Activated CD8-positive, alpha-beta memory T cell treated with anti-CD3 and anti-CD28 coated beads, Interleukin-2, amount 50 U/mL, for 1 hour (primary cell): ENCODE measurements around the gene IGF2BP3.

ENCODE experiments used
- DNase-seq: peaks from one replicate; pipeline ENCODE4 v3.0.0-alpha.2; 2020; ENCODE audit errors: extremely low read depth

The IGF2BP3 gene

DNA sequence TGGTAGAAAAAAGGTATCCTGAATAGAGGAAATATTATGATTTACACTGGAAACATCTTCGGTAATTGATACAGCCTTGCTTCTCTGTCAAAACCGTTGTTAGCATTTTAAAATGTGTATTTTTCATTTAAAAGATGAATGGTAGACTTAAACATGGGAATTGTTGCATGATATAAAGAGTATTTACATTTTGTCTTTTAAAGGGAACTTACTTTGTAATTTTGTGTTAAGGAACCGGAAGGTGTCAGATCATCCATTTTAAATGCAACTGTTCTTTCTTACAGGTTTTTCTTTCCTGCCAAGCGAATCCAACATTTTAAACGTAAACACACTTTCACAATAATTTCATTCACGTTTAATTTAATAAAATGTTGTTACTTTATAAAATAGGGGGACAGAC, 1.8 kb upstream of the IGF2BP3 start:
- no peak for DNase-seq

DNA sequence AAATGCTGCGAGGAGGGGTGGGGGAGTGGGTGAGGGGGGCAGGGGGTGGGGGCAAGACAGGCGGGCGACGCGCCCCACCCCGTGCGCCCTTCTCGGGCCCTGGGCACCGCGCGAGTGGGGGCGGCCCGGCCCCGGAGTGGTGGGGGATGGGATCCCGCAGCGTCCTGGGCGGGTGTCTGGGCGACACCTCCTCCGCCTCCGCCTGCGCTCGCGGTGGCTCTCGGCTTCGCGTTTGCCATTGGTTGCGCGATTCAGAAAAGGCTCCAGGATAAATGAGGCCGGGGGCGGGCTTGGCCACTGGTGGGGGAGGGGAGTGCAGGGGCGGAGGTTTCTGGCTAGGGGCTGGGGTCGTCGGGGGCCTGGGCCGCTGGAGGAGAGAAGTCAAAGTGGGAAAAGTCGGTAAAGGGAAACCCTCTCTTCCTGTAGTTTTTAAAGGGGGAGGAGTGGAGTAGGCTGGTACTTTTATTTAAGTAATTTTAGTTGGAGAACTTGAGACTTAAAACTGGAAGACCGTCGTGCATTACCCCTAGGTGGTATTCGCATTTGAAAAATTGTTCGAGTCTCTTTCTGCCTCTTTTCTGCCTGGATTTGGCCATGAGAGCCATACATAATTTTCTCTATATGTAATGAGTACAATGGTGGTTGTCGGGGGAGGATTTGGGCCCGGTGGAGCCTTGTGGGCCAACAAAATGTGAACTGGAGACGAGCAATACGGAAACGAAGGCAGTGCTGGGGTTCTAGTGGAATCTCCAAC, 992 bp upstream of the IGF2BP3 start:
- no peak for DNase-seq

DNA sequence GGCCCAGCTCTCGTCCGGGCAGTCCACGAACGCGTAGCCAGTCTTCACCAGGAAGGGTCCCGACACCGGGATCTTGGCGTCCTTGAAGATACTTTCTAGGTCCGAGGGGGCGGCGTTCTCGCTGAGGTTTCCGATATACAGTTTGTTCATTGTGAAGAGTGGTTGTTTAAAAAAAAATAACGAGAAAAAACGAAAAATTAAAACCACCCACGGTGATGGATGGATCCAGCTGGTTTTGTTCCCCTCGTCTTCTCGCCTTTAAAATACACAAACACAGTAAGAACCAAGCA, 385 bp downstream of the IGF2BP3 start:
- no peak for DNase-seq

DNA sequence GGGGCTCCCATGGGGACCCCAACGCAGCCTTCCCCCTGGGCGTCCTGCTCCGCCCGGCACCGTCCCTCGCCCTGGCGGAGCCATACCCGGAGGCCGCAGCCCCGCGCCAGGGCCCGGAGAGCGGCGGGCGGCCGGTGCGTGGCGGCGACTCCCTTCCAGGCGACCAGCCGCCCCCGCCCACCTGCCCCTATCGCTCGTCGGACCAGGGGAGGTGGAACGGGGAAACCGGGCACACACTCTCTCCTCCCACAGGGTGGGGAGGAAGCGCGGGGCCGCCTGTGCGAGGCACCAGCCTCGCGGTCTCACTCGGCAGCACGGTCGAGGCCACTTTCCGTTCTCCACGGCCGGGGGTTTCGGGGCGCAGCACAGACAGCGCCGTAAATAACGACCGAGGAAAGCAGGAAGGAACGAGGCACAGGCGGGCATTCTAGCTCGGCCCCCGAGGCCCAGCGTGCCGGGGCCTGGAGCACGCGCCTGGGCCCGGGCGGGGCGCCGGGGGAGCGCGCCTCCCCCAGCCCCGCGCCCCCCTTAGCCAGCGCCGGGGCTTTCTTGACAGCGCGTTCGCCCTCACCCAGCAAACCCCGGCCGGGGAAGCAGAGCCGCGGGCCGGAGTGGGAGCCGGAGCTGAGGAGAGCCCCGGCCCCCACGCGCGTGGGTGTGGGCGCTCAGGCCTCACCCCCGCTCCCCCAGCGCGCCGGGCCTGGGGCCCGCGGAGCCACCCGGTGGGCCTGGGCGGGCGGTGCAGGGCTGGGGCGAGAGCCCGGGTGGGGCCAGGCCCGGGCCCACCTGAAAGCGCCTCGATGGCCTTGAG, 936 bp downstream of the IGF2BP3 start:
- no peak for DNase-seq

DNA sequence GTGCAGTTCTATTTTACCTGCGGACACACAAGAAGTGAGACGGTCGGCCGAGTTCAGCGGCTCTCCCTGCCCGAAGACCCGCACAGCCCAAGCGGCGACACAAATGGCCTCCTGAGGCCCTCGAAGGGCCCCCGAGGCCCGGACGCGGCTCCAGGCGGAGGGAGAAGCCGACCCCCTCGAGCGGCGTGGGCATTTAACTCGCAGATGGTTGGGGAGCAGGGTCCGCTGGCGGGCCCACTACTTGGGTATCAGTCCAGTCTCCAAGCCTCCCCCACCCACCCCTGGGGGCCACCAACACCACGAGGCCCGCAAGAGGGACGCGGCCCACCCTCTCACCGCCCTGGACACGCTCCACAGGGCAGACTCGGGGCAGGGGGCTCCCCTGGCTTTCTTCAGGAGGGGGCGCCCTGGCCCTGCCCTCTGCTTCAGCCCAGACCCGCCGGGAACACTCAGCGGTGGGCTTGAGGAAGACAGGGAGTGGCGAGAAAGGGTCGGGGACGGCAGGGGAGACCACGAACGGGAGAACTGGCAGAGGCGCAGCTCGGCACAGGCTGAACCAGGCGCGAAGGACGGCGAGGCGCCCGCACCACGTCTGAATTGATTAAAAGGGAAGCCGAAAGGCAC, 1.7 kb downstream of the IGF2BP3 start:
- no peak for DNase-seq

DNA sequence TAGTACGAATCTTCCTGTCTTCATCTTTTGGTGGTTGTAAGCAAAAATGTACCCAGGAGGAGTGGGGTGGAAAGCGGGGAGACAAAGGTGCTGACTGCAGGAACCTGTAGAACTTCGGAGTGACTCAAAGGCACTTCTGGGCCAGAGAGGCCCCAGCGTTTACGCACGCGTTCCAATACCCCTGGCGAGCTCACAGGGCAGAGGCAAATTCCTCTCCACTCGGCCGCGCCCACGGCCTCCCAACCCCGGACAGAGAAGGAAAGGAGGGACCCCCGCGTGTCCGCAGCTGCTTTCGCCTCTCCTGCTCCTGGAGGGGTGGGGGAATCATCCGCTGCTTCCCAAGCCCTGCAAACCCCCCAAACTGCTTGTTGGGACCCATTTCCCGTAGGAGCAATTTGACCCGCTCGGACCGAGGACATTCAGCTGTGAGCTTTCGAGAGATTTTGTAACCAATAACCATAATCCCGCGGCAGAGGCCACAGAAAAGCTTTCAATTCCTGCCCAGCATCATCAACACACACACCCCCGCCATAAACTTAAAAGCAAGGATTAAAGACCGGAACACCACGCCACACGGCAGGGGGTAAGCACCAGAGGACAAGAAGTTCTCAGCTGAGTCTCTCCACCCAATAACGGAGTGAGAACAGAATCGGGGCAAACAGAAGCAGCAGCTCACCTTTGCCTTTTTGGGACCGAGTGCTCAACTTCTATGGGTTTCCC, 2.3 kb downstream of the IGF2BP3 start:
- DNase-seq = no peak

DNA sequence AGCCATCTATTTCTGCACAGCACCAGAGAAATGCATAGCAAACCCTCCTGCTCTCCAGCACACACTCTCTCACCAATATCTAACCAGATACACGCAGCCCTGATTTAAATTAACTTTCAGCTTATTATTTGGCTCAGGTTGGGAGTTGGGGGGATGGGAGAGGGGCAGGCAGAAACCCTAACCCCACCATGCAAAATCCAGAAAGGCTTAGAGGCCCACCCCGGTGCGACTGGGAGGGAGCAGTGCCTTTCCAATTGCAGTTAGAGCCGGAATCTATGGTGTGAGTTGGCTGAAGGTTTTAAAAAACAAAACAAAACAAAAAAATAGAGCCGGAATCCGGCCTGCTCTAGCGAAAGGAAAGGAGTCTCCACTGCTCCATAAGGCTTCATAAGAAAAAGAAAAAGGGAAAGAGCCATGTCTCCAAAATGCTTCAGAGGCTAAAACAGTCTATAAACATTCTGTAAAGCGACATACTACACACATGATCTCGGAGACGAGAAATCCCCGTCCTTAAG, 2.9 kb downstream of the IGF2BP3 start:
- DNase-seq = no peak

DNA sequence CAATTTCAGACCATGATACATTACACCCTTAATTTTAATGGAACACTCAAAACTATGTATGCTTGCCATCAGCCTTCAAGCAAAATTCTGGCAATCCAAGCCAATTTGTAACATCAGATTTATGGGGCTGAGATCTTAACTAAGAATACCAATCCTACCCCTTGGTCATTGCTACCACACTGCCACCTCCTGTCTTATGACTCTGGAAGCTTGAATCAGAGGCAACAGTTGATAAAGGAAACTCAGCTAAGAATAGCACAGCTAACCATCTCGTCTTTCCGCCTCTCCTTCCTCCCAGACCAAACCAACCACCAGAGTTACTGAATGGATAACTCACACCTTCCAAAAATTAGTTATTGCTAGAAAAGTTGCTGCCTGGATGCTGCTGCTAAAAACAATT, 7.4 kb downstream of the IGF2BP3 start:
- no peak for DNase-seq

DNA sequence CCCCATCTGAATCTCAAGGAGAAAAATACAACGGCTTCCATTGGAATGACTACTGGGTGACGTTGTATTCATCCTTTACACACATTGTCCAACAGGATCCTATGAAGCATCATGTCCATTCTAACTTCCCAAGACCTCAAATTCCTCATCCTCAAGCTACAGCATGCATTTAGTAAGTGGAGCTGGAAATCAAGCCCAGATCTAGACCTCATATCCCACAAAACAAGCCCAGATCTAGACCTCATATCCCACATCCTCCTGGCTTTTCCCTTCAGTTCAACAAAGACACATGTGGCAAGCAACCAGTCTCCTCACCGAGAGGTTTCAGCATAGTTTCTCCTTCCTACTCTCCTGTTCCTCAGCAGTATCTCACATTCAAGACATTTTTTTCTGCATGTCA, 12.2 kb downstream of the IGF2BP3 start:
- DNase-seq = no peak

DNA sequence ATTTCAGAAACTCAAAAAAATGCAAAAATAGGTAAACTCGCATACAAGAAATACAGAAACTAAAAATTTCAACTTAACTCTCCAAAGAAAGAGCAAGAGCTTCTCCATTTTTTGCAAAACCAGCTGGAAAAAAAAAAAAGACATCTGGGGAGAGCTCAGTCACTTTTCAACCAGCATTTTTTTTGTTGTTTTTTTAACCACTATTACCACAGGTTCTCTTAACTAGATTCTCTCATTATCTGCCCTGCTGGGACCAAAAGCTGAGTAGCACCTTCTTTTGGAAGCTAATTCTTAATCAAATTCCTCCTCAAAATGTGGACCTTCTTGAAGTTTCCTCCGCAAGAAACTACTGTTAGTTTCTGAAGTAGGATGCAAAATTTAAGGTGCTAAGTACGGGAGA, 14.2 kb downstream of the IGF2BP3 start:
- DNase-seq = no peak

DNA sequence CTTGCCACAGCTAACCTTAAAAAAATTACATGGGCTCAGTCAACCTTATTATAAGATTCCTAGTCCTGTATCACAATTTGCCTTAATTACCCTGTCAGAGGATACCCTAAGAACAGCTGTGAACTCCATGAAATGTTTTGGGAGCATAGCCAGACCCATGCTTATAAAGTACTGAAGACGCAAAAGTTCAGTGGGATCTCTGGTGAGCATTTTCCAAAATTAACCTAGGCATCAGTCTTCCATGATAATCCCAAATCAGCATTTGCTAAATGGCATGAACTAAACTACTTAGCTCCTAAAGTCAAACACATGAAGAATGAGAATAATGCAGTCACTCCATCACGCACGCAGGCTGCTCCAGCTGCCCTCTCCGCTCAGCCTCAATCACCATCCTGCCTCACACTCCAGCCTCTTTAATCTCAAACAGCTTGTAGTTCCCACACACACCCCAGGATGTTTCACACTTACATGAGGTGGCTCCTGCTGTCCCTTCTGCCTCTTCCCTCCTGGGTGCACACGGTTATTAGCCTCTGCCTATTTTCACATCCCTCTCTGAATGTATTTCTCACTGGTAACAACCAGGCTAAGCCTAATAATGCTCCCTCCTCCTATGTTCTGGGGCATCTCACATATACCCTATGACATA, 15.3 kb downstream of the IGF2BP3 start:
- no peak for DNase-seq

DNA sequence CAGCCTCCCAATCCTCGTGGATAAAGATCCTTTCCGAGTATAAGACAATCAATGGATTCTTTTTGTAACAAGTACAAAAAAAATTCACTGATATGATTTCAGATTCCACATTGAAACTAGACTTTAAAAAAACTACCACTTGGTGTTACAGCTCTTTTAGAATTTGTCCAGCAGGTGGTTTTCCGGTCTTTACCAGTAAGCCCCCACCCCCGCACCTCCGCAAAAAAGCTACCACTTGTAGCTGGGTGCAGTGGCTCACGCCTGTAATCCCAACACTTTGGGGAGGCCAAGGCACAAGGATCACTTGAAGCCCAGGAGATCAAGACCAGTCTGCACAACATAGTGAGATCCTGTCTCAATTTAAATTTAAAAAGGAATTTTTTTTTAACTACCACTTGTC, 19.8 kb downstream of the IGF2BP3 start:
- DNase-seq = no peak

DNA sequence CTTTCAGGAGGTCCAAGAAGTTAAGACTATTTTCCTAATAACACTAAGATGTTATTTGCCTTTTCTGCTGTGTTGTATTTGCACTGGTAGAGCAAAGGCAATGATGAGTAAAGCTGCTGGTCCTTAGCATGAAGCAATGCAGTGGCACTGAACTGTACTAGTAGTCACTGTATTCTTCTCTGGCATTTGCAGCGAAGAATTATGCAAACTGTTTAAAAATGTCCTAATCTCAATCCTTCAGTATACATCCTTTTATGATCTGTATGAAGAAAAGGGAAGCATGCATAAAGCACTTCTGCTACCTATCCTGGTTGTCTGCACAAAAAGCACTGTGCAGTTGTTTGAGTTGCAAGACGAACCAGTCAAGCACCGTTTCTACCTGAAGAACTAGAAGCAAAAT, 20.4 kb downstream of the IGF2BP3 start:
- no peak for DNase-seq

DNA sequence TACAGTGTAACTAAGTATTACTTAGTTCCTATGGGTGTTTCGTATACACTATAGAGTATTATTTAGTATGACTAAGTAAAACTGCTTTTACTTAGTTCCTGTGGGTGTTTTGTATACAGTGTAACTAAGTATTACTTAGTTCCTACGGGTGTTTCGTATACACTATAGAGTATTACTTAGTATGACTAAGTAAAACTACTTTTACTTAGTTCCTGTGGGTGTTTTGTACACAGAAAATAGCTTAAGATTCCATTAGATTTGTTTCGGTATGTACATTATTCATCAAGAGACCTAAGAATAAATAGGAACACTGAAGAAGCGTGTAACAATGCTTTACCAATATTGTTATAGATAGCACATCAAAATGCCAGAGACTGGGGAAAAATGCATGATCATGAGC, 25.0 kb downstream of the IGF2BP3 start:
- DNase-seq = no peak

DNA sequence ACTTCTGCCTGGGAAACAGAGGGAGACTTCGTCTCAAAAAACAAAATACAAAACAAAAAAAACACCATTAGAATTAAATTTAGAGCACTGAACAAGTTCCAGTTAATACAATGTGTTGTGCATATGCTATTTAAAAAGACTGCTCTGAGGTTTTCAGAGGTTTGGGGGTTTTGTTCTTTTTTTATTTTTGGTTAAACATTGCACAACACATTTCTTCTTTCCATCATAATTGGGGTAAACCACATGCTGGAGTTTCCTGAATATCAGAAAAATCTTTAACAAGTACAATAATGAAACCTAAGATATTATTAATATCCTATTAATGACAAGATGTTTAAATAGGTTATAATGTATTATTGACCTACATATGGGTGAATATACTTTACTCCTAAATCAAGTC, 26.3 kb downstream of the IGF2BP3 start:
- no peak for DNase-seq

DNA sequence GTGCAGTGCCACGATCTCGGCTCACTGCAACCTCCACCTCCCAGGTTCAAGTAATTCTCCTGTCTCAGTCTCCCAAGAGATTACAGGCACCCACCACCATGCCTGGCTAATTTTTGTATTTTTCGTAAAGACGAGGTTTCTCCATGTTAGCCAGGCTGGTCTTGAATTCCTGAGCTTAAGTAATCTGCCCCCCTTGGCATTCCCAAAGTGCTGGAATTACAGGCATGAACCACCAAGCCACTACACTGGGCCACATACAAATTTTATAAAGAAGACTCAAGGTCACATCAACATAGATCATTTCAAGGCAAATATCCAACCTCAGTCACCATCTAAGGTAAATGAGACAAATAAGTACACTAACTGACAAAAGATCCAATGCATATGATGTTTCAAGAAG, 32.1 kb downstream of the IGF2BP3 start:
- no peak for DNase-seq

DNA sequence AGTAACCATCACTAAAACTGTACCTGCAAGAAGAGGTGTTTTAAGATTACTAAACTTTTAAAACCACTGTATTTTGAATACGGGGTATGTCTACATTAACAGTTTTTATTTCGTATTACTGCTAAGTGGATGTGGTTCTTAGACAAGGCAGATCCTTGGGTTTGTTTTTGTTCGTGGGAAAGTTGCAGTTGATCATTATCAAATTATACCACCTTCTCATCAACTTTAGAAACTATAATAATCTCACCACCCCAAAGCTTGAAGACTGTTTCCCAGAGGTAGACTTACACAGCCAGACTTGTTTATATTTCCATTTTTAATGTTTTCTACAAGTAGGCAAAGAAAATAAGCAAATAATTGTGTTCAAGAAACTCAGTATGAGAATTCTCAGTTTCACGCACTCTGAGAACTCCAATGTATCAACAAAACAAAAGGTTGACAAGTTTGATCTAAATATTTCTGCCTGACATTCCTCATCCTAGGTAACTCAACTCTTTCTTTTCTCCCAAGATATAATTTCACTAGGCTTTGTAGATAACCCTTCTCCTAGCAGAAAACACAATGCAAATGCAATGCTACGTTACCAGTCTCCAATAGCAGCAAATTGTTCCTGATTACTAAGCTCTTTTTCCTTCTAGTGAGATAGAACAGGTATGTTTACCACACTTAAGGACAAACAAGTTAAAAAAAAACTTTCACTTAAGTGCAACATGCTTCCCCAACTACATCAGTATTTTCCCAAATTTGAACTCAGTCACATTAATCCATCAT, 36.0 kb downstream of the IGF2BP3 start:
- DNase-seq = no peak

DNA sequence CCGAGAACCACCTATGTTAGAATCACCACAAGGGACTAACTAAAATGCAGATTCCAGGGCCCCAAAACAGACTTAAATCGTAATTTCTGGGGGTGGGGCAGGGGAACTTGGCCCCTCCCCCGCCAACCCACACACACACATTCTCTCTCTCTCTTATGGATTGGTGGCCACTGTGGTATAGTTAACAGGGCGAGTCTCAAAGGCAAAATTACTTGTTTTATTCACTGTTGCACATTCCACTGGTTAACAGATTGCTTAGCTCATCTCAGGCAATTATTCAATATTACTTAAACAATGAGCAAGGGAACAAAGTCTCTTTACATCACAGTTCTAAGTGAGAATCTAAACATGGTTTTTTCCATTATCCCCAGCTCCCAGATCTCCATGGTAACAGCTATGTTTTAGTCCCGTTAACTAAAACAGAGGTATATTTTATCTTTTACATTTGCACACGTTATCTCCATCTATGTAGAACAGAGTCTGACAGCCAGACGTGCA, 38.5 kb downstream of the IGF2BP3 start:
- DNase-seq = no peak

DNA sequence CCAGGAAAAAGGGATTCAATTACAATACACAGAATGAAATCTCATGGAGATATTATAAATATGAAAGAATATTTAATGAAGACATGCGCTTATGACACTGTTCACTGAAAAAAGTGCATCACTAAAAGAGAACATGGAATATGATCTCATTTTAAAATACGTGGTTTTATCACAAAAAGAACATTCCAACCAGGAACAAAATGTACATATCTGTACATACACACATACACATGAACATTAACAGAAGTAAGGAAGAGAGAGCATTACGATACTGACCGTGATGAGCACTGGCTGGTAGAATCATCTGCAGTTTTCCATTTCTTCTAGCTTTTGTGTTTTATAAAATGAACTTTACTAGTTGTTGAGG, 39.4 kb downstream of the IGF2BP3 start:
- no peak for DNase-seq

DNA sequence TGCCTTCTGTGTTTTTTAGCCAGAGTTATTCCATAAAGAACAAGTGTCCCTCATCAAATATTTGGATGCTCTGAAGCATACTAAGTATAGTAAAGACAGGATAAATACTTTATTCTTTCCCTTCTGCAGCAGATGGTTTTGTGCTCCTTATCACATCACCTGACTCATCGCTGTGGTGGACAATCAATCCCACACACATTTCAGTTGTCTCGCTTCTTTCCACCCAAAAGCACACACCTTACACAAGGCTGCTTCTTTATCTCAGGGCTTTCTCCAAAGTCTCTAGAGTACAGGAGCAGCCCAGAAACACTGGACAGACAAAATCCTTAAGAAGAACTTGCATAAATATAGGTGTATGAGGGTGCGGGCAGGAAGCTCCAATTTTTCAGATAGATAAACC, 43.4 kb downstream of the IGF2BP3 start:
- no peak for DNase-seq

DNA sequence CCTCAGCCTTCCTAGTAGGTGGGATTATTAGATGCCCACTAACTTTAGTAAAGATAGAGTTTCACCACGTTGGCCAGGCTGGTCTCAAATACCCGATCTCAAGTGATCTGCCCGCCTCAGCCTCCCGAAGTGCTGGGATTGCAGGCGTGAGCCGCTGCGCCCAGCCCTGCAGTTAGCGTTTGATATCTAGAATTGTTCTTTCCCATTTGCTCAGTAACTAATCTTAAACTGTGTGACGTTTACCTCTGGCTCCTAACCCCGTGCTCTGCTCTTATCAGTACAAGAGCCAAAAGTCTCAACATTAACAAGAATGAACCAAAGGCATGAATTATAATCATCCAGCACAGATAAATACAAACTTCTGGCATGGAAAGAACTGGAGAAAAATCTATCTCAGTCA, 47.4 kb downstream of the IGF2BP3 start:
- no peak for DNase-seq
